GM12878 (cell line): ENCODE measurements around the gene PLXNA2.

Source experiments
- EP300 ChIP-seq, 2 experiments: fragments of 150-350 bp in 1 of 2; IDR thresholded peaks; 2 replicates each; pipeline ENCODE4 v1.6.1; 2011 to 2012; ENCODE audit warnings: low read depth in 2 of 2, low read length in 2 of 2, borderline replicate concordance in 1 of 2, improper control_type of control experiment in 1 of 2, inconsistent platforms in 1 of 2; ENCODE audit not compliant: control insufficient read depth in 1 of 2
- JUNB ChIP-seq: IDR thresholded peaks from 2 replicates; pipeline ENCODE4 v1.6.1; 2016; ENCODE audit warnings: antibody characterized with exemption, mild to moderate bottlenecking
- NR2F1 ChIP-seq: fragments of 450-650 bp; conservative IDR thresholded peaks from 2 replicates; pipeline ENCODE4 v1.6.1; 2017; ENCODE audit warnings: mild to moderate bottlenecking
- POLR2A ChIP-seq: IDR thresholded peaks from 2 replicates; pipeline ENCODE4 v1.6.1; 2011; ENCODE audit warnings: low read depth, mild to moderate bottlenecking, low read length
- POLR2AphosphoS5 ChIP-seq: IDR thresholded peaks from 2 replicates; pipeline ENCODE4 v1.6.1; 2011; ENCODE audit warnings: mild to moderate bottlenecking, low read length, inconsistent platforms
- RAD21 ChIP-seq: IDR thresholded peaks from 2 replicates; pipeline ENCODE4 v1.6.1; 2011; ENCODE audit warnings: mild to moderate bottlenecking, low read depth, low read length, moderate library complexity; ENCODE audit not compliant: insufficient read depth
- RBBP5 ChIP-seq: fragments of 200-600 bp; sonication (generic); conservative IDR thresholded peaks from 2 replicates; pipeline ENCODE4 v1.6.1; 2016
- SPI1 ChIP-seq: IDR thresholded peaks from 2 replicates; pipeline ENCODE4 v1.6.1; 2011; ENCODE audit warnings: low read depth, mild to moderate bottlenecking, low read length, moderate library complexity, borderline replicate concordance; ENCODE audit not compliant: insufficient read depth
- TAF1 ChIP-seq: IDR thresholded peaks from 2 replicates; pipeline ENCODE4 v1.6.1; 2011; ENCODE audit warnings: mild to moderate bottlenecking, low read depth, low read length, borderline replicate concordance
- TCF12 ChIP-seq: IDR thresholded peaks from 2 replicates; pipeline ENCODE4 v1.6.1; 2011; ENCODE audit warnings: low read depth, mild to moderate bottlenecking, low read length
- TF ChIP-seq, protein P1 (sequence below): fragments of 450-650 bp; IDR thresholded peaks from 2 replicates; pipeline ENCODE4 v1.6.1; 2017; ENCODE audit warnings: mild to moderate bottlenecking, moderate library complexity
- TF ChIP-seq, protein P2 (sequence below), 3 experiments: IDR thresholded peaks in 2 of 3; conservative IDR thresholded peaks in 1 of 3; 2 replicates each; pipeline ENCODE4 v1.5.1; 2011; ENCODE audit warnings: low read depth in 3 of 3, low read length in 3 of 3, mild to moderate bottlenecking in 3 of 3, control low read depth in 2 of 3, moderate library complexity in 2 of 3, inconsistent platforms in 1 of 3, mixed read lengths in 1 of 3; ENCODE audit not compliant: control insufficient read depth in 2 of 3, insufficient read depth in 1 of 3; ENCODE audit errors: extremely low read depth in 1 of 3
- TF ChIP-seq, protein P3 (sequence below): IDR thresholded peaks from 2 replicates; pipeline ENCODE4 v1.6.1; 2012; ENCODE audit warnings: low read depth, low read length, improper control_type of control experiment

DNA sequence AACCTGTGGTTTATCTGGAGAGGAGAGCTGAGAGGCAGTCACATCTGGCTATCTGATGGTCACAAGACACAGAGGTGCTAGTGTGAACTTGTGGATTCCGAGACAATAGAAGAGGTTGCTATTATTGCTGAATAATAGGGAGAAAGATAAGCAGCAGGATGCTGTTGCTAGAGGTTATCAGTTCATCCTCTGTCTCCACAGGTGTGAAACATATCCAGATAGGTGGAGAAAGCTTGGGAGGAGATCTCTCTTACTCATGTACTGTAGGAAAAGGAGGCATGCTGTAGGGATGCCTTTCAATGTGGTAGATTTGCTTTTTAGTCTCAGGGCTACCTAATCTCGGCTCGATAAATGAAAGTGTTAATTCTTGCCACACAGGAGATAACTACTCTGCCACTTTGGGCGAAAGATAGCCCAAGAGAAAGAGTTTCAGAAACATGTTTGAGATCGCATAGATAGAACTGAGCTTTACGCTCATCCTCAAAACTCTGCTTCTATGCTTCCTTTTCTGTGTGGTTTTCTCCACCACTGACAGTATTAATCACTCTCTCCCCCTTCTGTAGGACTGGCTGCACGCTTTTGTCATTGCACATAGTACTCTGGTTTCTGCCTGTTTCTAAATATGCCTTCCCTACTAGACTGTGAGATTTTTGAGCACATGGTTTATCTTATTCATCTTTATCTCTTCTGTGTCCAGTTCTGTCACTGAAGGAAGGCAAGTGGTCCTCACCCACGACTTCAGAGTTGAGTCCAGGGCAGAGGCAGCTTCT, 36.7 kb upstream of the PLXNA2 start:
- TF ChIP-seq RAD21 = no peak
- TF ChIP-seq, protein P1, sequence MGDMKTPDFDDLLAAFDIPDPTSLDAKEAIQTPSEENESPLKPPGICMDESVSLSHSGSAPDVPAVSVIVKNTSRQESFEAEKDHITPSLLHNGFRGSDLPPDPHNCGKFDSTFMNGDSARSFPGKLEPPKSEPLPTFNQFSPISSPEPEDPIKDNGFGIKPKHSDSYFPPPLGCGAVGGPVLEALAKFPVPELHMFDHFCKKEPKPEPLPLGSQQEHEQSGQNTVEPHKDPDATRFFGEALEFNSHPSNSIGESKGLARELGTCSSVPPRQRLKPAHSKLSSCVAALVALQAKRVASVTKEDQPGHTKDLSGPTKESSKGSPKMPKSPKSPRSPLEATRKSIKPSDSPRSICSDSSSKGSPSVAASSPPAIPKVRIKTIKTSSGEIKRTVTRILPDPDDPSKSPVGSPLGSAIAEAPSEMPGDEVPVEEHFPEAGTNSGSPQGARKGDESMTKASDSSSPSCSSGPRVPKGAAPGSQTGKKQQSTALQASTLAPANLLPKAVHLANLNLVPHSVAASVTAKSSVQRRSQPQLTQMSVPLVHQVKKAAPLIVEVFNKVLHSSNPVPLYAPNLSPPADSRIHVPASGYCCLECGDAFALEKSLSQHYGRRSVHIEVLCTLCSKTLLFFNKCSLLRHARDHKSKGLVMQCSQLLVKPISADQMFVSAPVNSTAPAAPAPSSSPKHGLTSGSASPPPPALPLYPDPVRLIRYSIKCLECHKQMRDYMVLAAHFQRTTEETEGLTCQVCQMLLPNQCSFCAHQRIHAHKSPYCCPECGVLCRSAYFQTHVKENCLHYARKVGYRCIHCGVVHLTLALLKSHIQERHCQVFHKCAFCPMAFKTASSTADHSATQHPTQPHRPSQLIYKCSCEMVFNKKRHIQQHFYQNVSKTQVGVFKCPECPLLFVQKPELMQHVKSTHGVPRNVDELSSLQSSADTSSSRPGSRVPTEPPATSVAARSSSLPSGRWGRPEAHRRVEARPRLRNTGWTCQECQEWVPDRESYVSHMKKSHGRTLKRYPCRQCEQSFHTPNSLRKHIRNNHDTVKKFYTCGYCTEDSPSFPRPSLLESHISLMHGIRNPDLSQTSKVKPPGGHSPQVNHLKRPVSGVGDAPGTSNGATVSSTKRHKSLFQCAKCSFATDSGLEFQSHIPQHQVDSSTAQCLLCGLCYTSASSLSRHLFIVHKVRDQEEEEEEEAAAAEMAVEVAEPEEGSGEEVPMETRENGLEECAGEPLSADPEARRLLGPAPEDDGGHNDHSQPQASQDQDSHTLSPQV = no peak
- no peak for TF ChIP-seq TCF12
- TF ChIP-seq EP300 (IDR thresholded peaks at IDR 0.05; ENCODE audit: borderline replicate concordance in 1 of 2, control insufficient read depth in 1 of 2, low read depth in 2 of 2, low read length in 2 of 2) = no peak
- TF ChIP-seq JUNB = no peak
- TF ChIP-seq SPI1 = no peak
- TF ChIP-seq, protein P2, sequence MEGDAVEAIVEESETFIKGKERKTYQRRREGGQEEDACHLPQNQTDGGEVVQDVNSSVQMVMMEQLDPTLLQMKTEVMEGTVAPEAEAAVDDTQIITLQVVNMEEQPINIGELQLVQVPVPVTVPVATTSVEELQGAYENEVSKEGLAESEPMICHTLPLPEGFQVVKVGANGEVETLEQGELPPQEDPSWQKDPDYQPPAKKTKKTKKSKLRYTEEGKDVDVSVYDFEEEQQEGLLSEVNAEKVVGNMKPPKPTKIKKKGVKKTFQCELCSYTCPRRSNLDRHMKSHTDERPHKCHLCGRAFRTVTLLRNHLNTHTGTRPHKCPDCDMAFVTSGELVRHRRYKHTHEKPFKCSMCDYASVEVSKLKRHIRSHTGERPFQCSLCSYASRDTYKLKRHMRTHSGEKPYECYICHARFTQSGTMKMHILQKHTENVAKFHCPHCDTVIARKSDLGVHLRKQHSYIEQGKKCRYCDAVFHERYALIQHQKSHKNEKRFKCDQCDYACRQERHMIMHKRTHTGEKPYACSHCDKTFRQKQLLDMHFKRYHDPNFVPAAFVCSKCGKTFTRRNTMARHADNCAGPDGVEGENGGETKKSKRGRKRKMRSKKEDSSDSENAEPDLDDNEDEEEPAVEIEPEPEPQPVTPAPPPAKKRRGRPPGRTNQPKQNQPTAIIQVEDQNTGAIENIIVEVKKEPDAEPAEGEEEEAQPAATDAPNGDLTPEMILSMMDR (IDR thresholded peaks at IDR 0.05 in 2 of 3, conservative IDR thresholded peaks at IDR 0.05 in 1 of 3; ENCODE audit: control insufficient read depth in 2 of 3, extremely low read depth in 1 of 3, insufficient read depth in 1 of 3, low read depth in 3 of 3, low read length in 3 of 3) = no peak
- no peak for TF ChIP-seq POLR2A
- TF ChIP-seq RBBP5 = no peak
- no peak for TF ChIP-seq TAF1
- no peak for TF ChIP-seq NR2F1
- no peak for TF ChIP-seq POLR2AphosphoS5
- TF ChIP-seq, protein P3, sequence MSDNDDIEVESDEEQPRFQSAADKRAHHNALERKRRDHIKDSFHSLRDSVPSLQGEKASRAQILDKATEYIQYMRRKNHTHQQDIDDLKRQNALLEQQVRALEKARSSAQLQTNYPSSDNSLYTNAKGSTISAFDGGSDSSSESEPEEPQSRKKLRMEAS = no peak
